AG08395 (cell line): Measurements from ENCODE around the gene PPP1R9B.

ENCODE experiments used
- DNase-seq: peaks from one replicate; pipeline ENCODE4 v3.0.0; 2012; ENCODE audit warnings: mixed read lengths, low spot score

PPP1R9B gene

DNA sequence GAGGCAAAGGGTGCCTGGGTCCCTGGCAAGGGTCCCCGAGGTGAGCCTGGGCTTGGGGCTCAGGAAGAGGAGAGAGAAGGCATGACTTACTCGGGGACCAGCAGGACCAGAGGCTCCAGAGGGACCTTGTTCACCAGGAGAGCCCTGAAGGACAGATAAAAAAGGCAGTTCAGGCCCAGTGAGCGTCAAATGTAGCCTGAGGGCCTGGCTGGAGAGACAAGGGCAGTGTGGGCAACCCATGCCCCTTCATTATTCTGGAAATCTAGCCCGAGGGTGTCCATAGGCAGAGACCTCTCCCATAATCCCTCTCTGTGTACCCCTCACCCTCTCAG is 36.9 kb upstream of the PPP1R9B start:
- no peak for DNase-seq

DNA sequence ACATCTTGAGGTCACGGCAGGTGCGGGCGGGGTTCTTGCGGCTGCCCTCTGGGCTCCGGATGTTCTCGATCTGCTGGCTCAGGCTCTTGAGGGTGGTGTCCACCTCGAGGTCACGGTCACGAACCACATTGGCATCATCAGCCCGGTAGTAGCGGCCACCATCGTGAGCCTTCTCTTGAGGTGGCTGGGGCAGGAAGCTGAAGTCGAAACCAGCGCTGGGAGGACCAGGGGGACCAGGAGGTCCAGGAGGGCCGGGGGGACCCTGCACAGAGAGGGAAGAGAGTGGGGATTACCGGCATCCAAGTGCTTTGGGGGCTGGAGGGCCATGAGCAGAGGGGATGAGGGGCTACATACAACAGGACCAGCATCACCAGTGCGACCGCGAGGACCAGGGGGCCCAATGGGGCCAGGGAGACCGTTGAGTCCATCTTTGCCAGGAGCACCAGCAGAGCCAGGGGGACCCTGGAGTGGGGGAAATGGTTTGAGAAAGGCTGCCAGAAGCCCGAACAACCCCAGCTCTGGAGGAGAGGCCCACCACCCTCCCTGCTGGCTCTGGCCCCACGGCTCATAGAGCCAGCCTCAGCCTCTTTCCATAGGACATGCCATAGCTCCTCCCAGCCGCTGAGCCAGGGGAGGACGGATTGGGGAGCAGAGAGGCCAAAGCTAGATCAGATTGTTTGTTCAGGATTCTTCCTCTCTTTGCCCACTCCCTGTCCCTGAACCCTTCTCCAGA is 36.4 kb upstream of the PPP1R9B start:
- DNase-seq: peak; percentile 41

DNA sequence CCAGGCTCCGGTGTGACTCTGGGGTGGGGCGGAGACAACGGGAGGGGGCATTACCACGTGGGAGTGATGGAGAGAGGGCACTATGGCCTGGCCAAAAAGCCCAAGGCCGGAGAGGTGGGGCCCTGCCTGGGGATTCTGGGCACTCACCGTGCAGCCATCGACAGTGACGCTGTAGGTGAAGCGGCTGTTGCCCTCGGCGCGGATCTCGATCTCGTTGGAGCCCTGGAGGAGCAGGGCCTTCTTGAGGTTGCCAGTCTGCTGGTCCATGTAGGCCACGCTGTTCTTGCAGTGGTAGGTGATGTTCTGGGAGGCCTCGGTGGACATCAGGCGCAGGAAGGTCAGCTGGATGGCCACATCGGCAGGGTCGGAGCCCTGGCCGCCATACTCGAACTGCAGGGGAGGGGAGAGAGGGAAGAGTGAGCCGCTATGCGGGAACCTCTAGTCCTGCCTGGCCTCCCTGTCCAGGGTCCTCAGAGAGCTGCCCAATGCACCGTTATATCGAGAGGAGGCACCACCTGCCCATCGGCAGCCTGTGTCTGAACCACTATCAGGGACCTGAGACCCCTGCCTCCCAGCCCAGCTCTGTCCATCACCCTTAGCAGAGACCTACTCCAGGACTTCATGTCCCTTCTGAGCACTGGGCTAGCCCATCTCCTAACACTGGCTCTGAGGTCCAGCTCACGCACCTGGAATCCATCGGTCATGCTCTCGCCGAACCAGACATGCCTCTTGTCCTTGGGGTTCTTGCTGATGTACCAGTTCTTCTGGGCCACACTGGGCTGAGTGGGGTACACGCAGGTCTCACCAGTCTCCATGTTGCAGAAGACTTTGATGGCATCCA is 35.4 kb upstream of the PPP1R9B start:
- DNase-seq: no peak

DNA sequence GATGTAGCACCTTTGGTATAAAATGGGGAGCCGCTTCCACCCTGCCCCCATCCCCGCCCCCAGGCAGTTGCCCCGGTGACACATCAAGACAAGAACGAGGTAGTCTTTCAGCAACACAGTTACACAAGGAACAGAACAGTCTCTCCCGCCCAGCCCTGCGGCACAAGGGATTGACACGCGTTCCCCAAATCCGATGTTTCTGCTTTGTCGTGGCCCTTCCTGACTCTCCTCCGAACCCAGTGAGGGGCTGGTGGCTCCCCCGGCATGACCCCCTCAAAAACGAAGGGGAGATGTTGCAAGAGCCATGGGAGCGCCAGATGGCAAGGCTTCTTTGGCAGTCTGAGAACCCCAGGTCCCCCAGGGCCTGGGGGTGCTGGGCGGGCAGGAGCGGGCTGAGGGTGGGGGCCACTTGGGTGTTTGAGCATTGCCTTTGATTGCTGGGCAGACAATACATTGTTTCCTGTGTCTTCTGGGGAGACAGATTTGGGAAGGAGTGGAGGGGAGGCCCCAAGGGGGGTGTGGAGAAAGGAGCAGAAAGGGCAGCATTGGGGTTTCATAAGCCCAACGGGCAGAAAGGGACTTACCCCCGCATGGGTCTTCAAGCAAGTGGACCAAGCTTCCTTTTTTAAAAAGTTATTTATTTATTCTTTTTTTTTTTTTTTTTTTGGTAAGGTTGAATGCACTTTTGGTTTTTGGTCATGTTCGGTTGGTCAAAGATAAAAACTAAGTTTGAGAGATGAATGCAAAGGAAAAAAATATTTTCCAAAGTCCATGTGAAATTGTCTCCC is 34.3 kb upstream of the PPP1R9B start:
- DNase-seq: no peak

DNA sequence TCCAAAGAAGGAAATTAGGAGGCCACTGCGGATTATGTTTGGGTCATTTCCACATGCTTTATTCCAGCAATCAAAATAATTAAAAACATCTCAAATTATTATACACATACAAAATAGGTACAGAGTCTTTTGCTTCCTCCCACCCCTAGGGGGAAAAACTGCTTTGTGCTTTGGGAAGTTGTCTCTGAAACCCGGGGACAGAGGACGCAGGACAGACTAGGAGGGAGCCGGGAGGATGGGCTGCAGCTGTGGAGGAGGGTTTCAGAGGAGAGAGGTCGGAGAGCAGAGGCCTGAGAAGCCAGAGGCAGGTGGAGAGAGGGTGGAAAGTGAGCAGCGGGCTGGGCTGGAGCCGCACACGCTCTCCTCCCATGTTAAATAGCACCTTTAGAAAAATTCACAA is 33.6 kb upstream of the PPP1R9B start:
- DNase-seq: no peak

DNA sequence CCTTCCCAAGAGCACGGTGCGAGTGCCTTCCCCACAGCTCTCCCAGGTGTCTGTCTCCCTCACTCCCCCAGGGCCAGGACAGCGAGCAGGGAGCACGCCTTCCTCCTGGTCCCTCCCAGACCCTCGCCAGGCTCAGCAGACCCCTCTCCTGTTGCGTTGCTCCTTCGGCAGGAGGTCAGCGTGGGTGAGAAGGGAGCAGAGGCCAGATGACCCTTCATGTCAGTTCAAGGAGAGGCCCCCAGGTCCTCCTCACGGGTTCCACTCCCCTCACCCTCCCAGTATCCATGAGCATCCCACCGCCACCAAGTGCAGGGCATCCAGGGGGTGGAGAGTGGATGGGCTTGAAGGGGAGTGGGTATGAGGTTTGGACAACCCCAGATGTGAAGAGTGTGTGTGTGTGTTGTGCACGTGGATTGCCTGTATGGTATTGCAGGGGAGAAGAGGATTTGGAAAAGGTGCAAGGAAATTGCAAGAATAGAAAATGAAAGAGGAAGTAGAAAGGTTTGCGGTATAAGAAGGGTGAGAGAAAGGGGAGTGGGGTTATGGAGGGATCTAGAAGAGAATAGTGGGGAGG is 33.0 kb upstream of the PPP1R9B start:
- DNase-seq: no peak

DNA sequence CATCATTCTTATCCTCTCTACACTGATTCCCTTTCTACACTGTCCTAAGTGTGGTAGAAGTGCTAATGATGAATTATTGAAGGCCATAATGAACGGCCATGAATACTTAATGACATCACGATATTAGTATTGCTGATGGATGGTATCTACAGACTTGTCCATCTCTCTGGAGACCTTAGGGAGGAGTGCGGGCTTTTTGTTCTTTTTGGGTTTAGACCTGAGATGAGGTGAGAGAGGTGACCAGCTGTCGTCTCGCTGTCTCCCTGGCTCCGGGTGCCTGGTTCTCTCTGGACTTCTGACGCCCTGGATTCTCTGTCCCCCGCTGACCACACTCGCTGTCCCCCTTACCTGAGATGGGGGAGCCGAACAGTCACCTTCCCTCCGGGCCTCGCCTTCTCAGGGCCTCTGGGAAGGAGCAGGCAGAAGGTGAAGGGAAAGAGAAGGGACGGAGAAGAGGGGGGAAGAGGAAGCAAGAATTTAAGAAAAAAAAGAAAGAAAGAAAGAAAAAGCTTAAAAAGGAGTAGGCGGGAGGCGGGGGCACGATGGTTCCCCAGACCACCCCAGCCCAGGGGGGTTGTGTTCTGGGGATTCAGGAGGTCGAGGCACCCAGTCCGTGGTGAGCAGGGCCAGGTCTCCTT is 32.4 kb upstream of the PPP1R9B start:
- no peak for DNase-seq

DNA sequence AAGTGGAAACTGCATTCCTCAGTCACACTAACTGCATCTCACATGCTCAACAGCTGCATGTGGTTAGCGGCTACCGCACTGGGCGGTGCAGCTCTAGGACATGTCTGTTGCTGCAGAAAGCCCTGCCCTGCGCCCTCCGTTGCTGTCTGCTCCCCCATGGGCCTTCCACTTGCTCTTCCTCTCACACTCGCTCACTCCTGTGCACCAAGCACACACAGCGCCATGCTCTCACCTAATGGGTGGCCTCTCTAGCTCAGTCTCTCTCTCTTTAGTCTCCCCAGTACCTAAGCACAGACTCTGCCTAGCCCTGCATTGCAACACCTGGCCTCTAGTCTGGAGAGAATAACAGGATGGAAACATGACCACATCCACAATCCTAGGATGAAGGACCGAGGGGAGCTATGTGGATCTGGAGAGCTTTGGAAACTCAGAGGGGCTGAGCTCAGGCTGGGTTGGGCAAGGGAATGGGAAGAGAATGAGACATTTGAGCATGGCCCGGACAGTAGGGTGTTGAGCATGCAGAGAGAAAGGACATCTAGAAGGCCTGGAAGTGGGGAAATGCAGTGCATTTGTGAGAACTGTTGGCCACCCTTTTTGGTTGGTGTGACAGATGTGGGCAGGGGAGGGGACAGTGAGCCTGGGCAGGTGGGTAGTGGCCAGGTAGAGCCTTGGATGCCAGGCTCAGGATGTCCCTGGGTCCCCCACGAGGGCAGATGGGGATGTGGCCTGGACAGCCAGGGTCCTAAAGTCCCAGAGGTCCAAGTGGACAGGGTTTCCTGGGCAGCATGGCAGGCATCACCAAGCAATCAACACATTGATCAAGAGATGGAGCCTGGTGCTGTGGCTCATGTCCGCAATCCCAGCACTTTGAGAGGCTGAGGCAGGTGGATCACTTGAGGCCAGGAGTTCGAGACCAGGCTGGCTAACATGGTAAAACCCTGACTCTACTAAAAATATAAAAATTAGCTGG is 31.4 kb upstream of the PPP1R9B start:
- DNase-seq: no peak

DNA sequence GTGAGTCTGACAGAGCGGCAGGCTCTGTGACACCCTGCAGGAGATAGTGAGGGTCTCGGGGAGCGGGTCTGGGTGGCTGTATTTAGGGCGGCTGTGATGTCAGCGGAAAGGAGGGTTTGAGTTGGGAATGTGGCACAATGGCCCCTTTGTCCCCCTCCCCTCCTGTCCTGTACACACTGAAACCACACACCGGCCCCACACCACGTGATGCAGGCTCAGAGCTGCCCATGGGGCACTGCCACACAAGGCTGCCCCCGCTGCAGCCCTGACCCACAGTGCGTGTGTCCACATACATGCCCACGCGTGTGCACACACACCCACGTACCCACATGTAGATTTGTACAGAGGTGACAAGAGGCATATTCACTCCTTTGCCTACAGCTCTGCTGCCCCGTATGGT is 30.7 kb upstream of the PPP1R9B start:
- DNase-seq: no peak

DNA sequence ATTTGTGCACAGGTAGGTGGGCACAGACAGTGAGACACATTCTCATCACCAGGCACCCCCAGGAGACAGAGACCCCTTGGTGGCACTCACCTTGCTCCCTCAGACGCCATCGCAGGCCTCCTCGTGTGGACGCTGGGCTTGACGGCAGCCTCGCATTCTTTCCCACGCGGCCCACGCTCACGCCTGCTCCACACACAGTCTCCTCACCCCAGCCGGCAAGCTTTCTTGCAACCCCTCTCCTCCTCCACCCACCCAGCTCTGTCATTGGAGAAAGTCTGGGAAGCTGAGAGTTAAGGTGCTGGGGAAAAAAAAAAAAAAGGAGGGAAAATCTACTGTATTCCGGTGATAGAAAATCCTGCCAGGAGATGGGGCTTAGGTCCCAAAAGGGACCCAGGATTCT is 30.1 kb upstream of the PPP1R9B start:
- no peak for DNase-seq

DNA sequence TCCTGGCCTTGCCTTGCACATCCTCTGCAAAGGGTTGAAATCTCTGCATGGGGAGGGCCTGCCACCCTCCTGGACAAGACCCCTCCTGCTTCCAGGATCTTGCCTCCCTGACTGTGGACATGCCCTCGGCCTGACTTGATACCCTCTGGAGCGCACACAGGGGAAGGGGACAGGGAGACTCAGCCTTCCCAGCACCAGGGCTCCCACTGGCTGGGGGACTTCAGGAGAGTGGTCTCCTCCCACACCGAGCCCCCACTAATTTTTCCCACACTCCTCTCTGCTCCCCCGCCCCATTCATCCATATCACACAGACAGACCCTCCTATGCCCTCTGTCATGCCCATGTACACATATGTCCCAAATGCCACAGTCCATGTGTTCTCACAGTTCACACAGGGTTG is 29.6 kb upstream of the PPP1R9B start:
- DNase-seq: no peak

DNA sequence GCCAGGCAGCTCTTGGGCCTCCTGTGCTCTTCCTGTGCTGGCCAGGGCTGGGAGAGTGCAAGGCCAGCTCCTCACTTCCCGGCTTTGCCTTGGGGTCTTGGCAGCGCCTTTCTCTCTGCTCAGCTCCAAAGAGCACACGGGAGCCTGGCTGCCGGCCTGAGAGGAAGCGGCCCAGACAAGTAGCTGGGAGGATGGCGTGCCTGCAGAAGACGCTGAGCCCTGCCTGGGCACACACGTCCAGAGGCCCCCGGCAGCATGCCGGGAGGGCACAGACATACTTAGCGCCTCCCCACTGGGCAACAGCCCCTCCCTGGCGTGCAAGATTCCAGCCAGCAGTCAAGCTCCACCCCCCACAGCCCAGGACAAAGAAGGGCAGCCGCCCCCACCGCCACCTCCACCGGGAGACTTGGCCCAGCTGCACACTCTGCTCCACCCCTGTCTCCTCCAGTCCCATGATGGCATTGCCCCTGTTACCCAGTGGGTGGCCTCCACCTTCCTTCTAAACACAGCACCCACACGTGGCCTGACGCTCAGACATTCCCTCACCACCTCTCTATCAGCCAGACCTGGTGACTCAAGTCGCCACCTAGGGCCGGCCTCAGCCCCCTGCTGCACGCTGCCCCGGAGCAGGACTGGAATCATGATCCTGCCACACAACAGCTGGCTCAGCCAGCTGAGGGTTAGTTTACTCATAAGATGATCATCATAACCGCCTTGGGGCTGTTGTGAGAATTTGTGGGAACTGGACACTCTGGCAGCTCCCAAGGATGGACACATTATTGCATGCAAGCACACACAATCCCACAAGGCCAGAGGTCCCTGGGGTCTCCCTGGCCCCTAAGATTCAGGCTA is 27.7 kb upstream of the PPP1R9B start:
- peak; percentile 83 for DNase-seq

DNA sequence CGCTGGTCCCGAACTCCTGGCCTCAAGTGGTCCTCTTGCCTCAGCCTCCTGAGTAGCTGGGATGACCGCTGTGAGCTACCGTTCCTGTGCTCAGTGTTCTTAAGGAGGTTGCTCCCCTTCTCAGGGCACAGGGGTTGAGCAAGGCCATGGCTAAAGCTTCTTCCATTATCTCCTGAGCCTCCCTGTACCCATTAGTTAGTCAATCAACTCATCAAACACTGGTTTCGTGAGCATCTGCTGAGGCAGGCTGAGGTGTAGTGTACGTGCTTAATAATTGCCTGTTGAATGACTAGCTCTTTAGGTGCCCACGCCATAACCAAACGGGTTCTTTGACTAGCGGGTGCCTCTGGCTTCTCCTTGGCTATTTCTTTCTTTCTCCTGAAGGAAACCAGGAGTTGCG is 27.0 kb upstream of the PPP1R9B start:
- DNase-seq: no peak

DNA sequence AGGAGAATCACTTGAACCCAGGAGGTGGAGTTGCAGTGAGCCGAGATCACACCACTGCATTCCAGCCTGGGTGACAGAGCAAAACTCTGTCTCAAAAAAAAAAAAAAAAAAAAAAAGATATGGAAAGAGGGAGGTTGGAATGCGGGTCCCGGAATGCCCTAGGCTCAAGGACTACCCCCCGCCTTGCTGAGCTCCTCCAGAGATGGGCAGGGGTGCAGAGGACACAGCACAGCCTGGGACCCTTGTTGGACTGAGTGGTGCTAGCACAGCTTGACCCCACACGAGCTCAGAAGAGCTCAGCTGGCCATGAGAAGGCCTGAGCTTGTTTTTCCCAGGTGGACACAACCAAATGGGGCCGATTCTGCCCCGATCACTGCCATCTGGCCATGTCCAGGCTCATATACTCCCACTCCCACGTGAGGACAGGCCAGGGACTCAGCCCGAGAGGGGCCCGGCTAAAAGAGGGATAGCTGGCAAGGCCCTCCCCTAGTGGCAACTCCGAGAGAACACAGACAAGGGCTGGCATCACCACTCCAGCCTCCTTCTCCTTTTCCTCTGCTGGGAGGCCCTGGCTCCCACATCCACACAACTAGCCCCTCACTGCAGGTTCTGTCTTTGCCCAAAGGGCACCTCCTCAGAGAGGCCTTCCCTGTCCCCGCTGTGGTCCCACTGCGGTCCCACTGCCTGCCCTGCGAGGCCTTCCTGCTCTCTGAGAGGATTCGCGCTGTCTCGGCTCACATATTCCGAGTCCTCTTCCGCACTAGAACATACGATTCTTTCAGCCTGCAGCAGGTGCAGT is 26.3 kb upstream of the PPP1R9B start:
- DNase-seq: no peak

DNA sequence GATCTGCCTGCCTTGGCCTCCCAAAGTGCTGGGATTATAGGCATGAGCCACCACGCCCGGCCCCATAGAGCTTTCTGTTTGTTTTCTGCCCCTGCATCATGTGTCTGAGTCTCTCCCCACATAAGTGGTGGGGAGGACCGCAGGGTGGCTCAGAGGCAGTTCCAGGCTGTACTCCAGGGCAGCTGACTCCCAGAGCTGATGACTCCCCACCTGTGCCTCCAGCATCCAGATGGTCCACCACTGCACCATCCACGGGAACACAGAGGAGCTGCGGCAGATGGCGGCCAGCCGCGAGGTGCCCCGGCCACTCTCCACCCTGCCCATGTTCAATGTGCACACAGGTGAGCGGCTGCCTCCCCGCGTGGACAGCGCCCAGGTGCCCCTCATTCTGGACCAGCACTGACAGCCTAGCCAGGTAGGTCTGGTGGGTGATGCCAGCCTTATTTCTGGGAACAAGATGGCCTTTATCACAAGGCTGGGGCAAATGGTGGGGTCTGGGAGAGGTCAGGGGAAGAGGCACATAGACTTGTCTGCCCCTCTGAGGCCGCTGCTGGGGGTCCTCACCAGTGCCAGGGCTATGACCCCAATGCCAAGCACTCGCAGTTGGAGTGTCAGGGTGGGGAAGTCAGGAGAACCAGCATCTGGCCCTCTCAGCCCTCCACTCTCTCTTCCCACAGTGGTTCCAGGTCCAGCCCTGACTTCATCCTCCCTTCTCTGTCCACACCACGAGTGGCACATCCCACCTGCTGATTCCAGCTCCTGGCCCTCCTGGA is 24.7 kb upstream of the PPP1R9B start:
- no peak for DNase-seq

DNA sequence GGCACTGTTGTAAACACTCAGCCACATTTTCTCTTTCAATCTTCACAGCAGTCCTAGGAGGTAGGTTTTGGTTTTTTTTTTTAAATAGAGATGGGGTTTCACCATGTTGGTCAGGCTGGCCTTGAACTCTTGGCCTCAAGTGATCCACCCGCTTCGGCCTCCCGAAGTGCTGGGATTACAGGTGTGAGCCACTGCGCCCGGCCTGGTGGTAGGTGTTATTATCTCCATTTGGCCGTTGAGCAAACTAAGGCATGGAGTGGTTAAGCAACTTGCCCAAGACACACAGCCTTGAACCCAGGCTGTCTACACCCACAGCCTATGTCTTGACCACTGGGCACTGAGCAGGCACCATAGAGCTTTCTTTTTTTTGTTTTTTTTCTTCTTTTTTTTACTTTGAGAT is 24.0 kb upstream of the PPP1R9B start:
- DNase-seq: no peak

DNA sequence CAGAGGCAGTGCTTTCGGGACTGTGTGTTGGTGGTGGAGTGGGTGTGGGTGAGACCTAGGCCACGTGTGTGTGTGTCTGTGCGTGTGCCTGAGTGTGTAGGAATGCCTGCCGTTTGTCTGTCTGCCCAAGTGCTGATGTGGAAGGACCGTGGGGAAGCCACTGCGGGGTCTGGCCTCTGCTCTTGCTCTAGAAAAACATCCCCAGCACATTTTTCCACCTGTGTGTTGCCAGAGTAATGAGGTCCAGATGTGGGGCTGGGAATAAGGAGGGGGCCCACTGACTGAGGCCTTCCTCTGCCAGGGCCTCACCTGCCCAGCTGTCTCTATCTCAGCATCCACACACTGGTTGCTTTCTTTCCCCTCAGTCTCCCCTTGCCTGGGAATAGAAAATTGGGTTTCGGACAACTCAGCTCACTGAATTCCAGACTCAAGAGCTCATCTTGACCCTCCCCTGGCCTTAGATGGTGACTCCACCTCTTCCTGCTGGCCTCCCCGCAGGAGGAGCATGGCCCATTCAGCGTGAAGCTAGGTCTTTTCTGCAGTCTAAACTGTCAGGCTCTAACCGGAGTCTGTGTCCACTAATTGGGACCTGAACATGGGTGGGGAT is 23.0 kb upstream of the PPP1R9B start:
- peak; percentile 86 for DNase-seq

DNA sequence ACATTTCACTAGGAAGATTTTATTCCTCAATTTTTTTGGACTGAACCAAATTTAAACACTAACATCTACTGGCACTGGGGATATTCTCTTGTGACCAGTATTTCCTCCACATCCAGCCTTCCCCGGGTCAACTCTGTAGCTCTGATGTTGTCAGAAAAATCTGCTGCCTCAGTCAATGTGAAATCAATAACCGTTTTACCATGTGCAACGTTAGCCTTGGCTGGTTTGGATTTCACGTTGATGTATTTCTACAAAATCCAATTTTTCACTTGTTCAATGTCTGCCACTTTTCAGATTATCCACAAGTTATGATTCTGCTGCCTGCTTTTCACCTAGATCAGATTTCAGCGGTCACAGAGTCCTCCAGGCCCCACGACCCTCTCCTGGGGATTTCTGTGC is 22.5 kb upstream of the PPP1R9B start:
- no peak for DNase-seq
